ENCODE data around the gene NOL11.
"Not testable (repeated sequence)": the region's sequence is repeated elsewhere in the genome, so short reads cannot be mapped to it uniquely, and the experiment has no call there.

Gene NOL11

DNA sequence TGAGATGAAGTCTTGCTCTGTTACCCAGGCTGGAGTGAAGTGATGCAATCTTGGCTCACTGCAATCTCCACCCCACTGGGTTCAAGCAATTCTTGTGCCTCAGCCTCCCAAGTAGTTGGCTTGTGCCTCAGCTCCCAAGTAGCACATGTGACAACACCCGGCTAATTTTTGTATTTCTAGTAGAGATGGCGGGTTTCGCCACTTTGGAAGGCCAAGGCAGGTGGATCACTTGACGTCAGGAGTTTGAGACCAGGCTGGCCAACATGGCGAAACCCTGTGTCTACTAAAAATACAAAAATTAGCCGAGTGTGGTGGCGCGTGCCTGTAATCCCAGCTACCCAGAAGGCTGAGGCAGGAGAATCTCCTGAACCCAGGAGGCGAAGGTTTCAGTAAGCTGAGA lies 39.0 kb downstream of the NOL11 start:
- not testable (repeated sequence) for DNase-seq

DNA sequence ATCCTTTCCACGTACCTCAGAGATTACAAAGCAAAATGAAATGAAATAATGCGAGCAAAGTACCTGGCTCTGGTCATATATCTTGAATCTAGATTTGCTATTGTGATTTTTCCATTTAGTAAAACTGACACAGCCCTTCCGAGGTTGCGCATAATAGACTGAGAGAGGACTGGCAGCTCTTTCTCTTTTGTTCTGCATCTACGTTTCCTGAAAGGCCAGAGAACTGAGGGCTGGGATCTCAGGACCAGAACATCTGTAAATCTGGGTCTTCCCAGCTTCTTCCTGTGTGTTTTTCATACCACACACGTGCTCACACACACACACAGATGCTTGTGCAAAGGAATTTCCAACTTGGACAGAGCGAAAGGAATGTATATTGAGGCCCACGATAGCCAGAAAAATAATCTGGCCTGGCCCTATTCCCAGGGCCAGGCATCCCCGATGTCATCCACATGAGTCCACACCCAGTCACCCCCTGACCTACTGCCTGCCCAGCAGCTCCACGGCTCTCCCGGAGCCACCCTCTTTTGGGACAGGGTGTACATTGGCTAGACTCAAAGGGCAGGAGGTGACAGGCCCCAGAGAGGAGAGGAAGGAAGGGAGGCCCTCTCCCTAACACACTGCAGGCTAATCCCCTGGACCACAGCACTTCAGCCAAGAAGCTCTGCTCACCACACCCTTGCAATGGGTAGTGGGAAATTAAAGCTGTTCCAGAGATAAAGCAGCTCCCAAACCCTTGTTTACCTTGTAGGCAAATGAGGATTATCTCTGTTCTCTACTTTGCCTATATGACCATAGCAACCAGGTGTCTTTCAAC lies 41.8 kb downstream of the NOL11 start:
- no peak for DNase-seq

GRCh38 chr17:67765623-67766022 lies 47.9 kb downstream of the NOL11 start:
- no peak for DNase-seq

- DNase-seq = no peak
These were observed 51.5 kb downstream of the NOL11 start for GRCh38 chr17:67769231-67769630.

- DNase-seq = no peak
These were observed 52.8 kb downstream of the NOL11 start for GRCh38 chr17:67770539-67770938.

DNA sequence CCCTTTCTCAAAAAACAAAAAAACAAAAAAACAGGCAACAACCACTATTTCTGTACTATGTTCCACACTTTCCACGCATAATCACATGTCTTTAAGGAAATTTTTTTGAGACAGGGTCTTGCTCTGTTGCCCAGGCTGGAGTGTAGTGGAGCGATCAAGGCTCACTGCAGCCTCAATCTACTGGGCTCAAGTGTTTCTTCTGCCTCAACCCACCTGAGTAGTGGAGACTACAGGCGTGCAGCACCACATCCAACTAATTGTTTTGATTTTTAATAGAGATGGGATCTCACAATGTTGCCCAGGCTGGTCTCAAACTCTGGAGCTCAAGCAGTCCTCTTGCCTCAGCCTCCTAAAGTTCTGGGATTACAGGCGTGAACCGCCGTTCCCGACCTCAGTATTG lies 54.9 kb downstream of the NOL11 start:
- DNase-seq = no peak

DNA sequence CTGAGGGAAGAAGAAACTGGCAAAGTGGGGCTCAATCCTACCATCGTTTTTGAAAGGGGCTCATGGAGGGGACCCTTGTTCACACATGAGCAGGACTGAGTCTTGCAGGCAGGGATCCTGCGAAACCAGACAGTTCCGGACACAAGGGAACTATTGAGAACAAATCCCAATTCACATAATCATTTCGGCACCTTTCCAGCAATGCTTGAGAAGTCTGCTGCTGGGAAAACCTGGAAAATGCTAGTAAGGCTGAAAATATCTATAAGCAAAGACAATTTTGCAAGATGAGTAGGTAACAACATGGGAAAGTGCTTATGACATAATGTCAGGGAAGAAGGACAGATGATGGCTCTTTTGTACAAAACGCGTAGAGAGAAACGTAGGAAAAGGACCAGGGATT lies 55.5 kb downstream of the NOL11 start:
- no peak for DNase-seq

DNA sequence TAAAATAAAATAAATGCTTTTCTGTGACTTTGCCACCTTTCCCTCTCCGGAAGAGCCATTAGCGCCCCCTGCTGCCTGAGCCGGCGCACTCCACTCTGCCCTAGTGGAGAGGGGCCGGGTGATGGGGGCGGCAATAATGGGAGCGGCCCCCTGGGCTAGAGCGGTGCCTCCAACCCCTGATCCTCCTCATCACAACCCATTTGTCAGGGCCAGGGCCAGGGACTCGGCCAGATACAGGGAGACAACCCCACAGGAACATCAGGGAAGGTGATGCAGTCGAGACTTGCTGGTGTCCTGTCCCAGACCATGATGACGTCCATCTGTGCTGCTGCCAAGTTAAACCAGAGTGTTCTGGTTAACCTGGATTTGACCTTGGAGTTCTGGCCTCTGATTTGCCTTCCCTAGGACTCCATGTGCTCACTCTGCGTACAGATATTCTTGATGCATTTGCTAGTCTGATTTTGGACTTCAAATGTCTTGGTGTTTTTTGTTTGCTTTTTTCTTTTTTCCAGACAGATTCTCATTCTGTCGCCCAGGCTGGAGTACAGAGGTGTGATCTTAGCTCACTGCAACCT lies 61.4 kb downstream of the NOL11 start:
- peak in 1 of 2 donors; percentile 18 for DNase-seq

- DNase-seq = no peak
These were observed 66.8 kb downstream of the NOL11 start for GRCh38 chr17:67784364-67785121.

DNA sequence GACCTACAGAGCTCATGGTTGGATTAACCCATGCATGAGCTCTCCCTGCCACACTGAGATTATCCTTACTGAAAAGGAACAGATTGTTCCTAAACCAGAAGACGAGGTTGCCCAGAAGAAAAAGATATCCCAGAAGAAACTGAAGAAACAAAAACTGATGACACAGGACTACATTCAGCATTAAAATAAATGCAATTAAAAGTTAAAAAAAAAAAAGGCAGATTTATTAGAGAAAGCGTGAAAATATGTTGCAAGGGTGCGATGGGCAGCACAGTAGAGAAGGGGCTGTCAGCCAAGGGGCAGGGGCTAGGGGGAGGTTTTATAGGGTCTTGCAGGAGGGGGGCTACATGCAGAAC lies 67.4 kb downstream of the NOL11 start:
- DNase-seq = no peak

DNA sequence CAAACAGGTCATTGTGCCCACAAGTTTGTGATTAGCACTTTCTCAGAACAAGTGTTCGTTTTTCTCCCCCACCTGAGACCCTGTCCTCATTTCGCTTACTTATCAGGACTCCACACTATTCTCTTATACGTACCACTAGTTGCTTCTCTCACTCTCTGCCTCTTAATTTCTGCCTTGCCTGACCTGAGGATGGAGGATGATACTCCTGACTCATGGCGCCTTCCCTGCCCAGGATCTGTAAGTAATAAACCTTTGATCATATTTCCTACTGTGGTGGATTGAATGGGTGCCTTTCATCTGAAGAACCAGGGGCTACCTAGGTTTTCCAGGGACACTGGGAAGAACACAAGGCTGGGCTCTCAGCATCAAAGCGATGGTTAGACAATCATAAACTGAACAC lies 67.8 kb downstream of the NOL11 start:
- no peak for DNase-seq
